Measurements from ENCODE around the gene FRMD3.

GRCh38 chr9:83307066-83307724 is 231.0 kb downstream of the FRMD3 start:
- TF ChIP-seq, protein P1, sequence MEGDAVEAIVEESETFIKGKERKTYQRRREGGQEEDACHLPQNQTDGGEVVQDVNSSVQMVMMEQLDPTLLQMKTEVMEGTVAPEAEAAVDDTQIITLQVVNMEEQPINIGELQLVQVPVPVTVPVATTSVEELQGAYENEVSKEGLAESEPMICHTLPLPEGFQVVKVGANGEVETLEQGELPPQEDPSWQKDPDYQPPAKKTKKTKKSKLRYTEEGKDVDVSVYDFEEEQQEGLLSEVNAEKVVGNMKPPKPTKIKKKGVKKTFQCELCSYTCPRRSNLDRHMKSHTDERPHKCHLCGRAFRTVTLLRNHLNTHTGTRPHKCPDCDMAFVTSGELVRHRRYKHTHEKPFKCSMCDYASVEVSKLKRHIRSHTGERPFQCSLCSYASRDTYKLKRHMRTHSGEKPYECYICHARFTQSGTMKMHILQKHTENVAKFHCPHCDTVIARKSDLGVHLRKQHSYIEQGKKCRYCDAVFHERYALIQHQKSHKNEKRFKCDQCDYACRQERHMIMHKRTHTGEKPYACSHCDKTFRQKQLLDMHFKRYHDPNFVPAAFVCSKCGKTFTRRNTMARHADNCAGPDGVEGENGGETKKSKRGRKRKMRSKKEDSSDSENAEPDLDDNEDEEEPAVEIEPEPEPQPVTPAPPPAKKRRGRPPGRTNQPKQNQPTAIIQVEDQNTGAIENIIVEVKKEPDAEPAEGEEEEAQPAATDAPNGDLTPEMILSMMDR (IDR thresholded peaks at IDR 0.05) = no peak
- no peak for TF ChIP-seq POLR2A (IDR thresholded peaks at IDR 0.05)

Data from body of pancreas (tissue), 4 donors.